ENCODE results near the gene C5orf24.
"Not testable (repeated sequence)": the region's sequence is repeated elsewhere in the genome, so short reads cannot be mapped to it uniquely, and the experiment has no call there.

Gene C5orf24

DNA sequence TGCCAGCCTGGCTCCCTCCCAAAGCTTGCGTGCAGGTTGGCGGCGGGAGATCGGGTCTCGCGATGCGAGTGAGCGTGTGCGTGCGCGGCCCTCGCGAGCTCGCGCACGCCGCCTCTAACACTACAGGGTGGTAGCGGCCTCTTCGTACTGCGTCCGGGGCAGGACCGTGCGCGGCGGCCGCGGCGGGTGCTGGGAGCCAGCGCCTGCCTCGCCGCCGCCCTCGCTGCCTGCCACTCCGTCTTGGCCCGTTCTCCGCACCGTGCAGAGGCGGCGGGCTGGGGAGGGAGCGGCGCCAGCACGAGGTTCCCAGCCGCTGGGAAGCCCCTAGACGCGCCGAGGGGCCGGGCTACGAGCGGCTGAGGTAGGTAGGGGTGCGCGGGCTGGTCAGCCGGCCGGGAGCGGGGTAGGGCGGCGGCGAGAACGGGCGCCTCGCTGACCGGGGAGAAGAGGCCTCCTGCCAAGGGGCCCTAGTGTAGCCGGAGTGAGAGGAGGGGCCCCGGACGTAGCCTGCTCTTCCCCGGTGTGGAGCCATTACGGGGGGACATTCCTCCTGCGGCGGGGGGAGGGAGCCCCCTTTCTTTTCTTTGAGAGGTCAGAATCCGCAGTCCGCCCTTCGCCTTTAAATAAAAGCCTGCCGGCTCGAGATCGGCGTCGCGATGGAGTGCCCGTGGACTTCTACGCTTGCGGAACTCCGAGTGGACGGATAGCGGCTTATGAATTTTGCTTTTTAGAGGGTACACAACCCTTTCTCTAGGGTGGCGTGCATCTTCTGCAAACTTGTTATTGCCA lies at the start of gene C5orf24:
TSS of gene C5orf24 (plus strand) at position 117 of the 789 bp plus-strand sequence. CDS start 8,933 bp downstream, outside the sequence.
- peak; percentile 62 for DNase-seq

DNA sequence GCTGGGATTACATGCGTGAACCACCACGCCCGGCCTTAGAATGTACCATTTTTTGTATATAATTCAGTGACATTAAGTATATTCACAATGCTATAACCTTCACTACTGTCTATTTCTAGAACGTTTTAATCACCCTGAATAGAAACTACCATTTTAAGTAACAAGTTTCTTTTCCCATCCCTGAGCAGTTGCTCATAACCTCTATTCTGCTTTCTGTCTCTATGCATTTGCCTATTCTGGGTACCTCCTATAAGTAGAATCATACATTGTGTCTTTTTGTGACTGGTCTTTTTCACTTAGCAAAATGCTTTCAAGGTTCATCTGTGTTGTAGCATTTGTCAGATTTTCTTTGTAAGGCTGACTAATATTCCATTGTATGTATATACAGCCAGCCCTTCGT lies 47.3 kb upstream of the C5orf24 start:
- no peak for DNase-seq

DNA sequence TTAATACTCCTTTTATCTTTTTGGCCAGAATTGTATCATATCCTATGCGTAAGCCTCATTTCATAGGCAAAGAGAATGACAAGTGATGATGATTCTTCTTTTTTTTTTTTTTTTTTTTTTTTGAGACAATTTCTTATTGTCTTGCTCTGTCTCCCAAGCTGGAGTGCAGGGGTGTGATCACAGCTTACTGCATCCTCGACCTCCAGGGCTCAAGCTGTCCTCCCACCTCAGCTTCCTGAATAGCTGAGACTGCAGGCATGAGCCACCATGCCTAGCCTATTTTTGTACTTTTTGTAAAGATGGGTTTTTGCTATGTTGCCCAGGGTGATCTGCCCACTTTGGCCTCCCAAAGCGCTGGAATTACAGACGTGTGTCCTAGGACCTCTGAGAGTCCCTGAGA lies 41.9 kb upstream of the C5orf24 start:
- no peak for DNase-seq

DNA sequence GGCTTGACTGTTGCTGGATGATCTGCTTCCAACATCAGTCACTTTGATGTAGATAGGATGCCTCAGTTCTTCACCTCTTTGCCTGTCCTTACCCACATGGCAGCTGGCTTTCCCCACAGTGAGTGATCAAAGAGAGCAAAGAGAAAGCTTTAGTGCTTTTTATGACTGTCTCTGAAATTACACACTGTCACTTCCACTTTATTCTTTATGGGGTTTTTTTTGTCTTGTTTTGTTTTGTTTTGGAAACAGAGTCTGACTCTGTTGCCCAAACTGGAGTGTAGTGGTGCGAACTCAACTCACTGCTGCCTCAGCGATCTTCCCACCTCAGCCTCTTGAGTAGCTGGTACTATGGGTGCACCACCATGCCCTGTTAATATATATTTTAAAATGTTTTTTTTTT lies 32.4 kb upstream of the C5orf24 start:
- no peak for DNase-seq

DNA sequence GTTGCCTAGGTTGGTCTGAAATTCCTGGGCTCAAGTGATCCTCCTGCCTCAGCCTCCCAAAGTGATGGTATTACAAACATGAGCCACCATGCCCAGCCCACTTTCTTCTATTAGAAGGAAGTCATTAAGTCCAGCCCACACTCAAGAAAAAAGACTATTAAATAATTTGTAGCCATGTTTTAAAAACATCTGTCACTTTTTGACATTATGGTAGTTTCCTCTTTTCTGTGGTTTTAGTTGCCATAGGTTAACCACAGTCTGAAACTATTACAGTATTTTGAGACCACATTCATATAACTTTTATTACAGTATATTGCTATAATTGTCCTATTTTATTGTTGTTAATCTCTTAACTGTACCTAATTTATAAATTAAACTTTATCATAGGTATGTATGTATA lies 31.9 kb upstream of the C5orf24 start:
- no peak for DNase-seq

DNA sequence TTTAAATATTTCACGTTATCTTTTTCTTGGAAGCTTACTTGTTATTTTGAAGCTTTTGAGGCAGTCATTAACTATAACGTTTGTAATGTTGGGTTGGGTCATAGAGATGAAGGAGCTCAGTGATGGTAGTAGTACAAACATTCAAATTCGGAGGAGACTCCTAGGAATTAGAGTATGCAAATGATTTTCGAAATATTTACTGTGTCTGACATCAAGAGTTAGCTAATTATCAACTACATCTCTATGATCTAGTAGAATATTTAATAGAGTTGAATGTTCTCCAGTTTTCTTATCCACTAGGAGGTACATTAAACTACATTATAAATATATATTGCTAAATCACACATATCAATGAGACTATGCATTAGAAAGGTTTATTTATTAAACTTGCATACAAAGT lies 28.8 kb upstream of the C5orf24 start:
- no peak for DNase-seq

DNA sequence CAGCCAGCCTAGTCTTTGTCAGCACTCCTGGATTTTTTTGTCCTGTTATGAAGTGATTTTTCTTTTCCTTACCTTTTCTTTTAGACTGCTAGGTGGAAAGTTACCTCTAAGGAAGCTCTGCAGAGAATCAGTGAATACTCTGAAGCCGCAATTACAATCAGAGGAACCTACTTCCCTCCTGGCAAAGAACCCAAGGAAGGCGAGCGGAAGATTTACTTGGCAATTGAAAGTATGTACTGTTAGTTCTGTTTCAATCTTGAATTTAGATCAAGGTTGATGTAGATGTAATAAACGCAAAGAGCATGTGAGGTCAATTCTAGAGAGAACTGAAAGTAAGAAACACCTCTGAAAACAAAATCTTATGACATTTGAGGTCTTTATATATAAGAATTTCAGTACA lies 27.0 kb upstream of the C5orf24 start:
- DNase-seq = no peak

DNA sequence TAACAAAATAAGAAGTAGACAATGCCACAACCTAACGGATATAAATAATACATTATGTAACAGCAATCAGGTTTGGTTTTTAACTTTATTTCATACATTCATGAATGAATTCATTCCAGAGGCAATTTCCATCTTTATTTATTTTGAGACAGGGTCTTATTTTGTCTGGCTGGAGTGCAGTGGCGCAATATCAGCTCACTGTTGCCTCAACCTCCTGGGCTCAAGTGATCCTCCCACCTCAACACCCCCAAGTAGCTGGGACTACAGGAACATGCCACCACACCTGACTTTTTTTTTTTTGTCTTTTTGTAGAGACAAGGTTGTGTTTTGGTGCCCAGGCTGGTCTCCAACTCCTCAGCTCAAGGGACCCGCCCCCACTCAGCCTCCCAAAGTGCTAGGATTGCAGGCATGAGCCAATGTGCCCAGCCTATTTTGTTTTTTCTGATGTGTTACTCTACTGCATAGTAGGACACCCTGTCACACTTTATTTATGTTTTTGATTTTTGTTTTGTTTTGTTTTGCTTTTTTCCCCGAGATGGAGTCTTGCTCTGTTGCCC lies 26.3 kb upstream of the C5orf24 start:
- DNase-seq = no peak

DNA sequence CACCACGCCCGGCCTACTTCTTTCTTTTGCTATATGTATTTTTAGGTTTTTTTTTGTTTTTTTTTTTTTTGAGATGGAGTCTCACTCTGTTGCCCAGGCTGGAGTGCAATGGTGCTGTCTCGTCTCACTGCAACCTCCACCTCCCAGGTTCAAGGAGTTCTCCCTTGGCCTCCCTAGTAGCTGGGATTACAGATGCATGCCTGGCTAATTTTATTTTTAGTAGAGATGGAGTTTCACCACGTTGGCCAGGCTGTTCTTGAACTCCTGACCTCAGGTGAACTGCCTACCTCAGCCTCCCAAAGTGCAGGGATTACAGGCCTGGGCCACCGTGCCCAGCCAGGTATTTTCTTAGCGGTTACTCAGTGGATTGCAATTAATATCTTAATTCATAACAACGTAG lies 23.9 kb upstream of the C5orf24 start:
- no peak for DNase-seq

DNA sequence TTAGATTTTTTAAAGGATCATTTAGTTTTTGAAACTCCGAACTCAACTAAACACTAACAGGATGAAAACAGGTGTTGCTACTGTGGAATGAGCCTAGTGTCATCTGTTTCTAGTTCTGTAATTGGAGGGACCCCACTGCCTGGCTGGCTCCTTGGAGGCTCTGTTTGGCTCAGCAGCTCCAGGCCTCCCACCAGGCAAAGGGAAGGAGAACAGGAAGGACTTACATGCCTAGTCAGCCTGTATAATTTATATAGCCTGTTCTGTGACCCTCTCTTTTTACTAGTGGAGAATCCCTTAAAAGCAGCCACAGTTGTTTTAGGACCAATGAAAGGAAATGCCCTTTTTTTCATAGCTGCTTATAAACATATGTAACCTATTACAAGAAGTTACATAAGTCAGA lies 21.1 kb upstream of the C5orf24 start:
- no peak for DNase-seq

DNA sequence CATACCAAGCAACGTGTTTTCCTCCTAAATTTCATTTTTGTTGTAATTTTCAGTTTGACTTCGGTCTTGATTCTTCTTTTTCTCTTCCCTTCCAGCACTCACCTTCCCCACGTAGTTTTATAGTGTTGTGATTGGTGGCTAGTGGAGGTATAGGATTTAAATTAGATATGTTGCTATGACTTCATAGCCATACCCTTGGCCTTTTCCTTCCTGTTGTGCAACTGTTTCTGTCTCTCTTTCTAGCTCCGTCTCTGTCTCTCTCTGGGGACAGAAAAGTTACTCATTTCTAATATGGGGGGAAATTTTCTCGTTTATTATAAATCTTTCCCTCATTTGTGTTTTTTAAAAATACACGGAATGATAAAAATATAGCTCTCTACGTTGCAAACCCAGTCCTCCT lies 20.6 kb upstream of the C5orf24 start:
- DNase-seq = no peak

DNA sequence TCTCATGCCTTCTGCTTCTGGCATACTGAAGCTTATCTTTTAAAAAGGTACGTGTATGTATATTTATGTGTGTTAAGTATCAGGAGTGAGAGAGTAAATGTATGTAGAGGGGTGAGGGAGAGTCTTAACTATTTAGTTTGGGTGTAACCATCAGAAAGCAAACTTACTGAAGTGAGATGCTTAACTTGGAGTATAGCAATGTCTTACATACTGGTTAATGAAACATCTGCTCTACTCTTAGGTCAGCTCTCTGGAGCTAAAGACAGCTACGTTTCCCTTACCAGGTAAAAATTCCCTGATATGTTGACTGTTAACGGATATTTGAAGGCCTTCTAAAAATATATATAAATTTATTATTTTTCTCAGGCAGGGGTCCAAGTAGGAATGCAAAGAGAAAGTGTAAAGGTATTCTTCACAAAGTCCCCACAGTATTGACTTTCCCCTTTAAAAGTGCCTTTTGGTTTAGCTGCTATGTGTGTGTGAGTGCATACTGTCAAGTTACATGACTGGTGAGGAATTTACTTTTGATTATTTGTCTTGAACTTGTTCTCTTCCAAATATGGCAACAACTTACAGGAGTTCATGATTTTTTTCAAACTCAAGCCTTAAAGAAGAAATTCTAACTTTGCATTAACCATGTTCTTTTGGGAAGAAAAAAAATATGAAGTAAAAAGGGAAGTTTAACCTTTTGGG lies 12.3 kb upstream of the C5orf24 start:
- no peak for DNase-seq

DNA sequence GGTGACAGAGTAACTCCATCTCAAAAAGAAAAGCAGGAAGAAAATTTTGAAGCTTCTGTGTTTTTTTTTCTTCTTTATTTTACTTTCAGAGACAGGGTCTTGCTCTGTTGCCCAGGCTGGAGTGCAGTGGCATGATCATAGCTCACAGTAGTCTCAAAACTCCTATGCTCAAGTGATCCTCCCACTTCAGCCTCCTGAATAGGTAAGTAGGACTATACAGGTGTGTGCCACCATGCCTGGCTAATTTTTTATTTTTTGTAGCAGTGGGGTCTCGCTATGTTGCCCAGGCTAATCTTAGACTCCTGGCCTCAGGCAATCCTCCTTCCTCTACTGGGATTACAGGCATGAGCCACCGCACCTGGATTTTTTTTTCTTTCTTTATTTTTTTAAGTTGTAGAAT lies 10.1 kb upstream of the C5orf24 start:
- DNase-seq = no peak

DNA sequence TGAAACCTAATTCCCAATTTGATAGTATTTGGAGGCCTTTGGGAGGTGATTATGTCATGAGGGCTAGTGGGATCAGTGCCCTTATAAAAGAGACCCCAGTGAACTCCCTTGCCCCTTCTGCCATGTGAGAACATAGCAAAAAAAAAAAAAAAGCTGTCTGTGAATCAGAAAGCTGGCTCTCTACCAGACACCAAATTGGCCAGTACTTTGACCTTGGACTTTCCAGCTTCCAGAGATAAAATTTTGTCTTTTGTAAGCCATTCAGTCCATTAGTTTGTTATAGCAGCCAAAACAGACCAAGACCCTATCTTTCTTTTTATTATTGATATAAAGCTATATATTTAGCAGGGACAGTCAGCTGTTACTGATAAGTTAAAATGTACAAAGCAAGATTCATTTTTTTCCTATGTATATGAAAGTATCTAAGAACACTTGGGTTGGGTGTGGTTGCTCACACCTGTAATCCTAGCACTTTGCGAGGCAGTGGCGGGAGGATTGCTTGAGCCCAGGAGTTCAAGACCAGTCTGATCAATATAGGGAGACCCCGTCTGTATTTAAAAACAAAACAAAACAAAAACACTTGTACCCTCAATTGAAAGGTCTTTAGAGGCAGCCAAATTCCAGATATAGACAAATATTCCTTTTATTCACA lies 8.1 kb upstream of the C5orf24 start:
- no peak for DNase-seq

DNA sequence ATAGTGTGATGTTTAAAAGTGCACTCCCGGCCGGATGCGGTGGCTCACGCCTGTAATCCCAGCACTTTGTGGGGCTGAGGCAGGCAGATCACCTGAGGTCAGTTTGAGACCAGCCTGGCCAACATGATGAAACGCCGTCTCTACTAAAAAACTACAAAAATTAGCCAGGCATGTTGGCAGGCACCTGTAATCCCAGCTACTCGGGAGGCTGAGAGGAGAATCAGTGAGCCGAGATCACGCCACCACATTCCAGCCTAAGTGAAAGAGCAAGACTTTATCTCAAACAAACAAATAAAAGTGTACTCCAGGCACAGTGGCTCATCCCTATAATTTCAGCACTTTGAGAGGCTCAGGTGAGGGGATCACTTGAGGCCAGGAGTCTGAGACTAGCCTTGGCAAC lies 7.4 kb upstream of the C5orf24 start:
- DNase-seq = not testable (repeated sequence)

DNA sequence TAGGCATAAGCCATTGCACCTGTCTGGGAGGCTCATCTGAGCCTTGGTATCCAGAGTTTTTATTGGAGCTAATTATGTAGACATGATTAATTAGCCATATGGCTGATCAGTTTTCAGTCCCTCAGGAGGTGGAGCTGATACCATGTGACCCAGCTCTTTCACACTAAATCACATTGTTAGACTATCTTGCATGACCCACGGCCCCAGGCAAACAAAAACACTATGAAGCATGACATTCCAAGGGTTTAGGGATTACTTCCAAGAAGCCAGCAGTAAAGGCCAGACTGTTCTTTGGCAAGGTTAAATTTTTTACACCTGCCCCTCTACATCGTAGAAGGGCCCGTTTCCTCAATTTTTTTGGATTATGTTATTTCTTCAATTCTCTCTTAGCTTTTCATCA lies 5.0 kb upstream of the C5orf24 start:
- DNase-seq = no peak

DNA sequence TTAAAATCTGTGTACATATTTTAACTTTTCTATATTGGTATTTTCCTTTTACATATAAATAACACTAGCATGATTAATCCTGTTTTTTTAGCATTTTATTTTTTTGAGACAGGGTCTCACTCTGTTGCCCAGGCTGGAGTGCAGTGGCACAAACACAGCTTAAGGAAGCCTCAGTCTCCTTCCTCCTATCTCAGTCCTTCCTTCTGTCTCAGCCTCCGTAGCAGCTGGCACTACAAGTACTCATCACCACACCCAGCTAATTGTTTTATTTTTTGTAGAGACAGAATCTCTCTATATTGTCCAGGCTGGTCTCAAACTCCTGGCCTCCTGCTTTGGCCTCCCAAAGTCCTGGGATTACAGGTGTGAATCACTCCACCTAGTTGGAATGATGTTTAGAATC lies 1.5 kb upstream of the C5orf24 start:
- no peak for DNase-seq

DNA sequence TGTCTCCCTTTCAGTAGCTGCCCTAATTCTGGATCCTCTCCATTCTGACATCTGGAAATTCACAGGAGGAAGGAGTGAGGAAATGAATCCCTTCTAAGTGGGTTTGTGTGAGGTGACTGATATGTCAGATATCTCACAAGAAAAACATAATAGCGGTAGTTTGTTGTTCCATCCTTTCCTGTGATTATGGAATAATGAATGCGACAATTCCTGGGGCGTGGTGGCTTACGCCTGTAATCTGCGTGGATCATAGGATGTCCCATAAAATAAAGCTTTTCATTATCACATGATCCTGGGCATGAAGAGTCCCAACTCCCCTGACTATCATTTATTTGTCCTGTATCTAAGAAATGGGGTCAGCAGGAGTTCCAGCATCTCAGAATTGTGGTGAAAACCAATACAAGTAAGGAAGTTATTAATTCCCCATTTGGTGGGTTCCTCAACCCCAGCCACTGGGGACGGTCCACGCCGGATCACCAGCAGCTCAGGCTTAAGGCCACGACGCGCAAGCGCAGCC lies 375 bp upstream of the C5orf24 start:
- DNase-seq = no peak

DNA sequence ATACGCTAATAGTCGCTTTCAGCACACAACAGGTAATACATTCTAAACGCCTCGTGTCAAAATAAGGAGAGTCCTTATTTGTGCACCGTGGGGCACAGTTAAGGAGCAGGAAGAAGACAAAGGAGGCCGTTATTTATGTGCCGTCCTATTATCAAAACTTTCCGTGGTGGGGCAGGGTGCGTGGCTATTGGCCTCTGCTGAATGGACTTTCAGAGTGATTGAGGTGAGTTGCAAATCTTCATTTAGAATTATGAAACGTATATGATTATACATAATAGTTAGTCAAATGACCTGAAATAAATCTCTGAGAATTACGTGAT lies 833 bp downstream of the C5orf24 start:
- no peak for DNase-seq

DNA sequence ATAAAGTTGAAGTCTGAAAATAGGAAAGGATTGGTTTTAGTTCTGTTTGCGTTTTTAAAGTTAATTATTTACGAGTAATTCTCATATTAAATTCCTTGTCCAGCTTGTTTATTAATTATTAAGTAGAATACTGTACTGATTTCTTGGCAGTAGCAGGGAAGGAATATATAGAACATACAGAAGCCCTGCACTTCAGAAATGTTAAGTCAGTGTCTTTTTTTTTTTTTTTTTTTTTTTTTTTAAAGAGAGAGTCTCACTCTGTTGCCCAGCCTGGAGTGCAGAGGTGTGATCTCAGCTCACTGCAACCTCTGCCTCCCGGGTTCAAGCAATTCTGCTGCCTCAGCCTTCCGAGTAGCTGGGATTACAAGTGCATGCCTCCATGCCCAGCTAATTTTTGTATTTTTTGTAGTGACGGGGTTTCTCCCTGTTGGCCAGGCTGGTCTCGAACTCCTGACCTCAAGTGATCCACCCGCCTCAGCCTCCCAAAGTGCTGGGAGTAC lies 3.7 kb downstream of the C5orf24 start:
- DNase-seq = not testable (repeated sequence)

DNA sequence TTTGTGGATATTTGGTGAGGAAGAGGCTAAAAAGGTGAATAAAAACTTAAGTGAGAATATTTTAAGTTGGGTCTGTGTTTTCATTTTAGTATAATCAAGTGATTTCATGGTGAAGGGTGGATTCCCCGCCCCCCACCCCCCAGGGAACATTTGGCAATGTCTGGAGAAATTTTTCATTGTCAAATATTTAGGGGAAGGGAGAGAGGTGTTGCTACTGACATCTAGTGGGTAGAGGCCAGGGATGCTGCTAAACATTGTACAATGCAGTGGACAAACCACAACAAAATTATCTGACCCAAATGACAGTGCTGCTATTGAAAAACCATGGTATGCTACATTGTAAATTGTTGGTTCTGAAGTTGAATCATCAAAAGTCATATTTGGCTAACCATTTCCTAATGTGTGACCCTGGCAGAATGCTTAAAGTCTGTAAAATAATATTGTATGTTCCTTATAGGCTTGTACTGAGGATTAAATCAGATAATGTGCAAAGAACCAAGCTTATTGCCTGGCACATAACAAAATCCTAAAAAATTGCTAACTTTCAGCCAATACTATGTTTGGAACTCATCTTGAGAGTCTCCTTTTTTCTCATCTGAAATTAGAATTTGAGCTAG lies 5.6 kb downstream of the C5orf24 start:
- DNase-seq = no peak

DNA sequence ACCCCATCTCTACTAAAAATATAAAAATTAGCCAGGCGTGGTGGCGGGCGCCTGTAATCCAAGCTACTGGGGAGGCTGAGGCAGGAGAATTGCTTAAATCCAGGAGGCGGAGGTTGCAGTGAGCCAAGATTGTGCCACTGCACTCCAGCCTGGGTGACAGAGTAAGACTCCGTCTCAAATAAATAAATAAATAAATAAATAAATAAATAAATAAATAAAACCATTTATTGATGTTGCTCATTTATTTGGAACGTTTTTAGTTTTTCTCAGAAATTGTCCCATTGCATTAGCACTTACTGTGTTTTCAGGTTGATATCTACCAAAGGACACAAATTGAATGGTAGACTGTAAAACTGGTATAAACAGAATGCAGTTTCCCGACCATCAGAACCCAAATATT lies 10.7 kb downstream of the C5orf24 start:
- not testable (repeated sequence) for DNase-seq

DNA sequence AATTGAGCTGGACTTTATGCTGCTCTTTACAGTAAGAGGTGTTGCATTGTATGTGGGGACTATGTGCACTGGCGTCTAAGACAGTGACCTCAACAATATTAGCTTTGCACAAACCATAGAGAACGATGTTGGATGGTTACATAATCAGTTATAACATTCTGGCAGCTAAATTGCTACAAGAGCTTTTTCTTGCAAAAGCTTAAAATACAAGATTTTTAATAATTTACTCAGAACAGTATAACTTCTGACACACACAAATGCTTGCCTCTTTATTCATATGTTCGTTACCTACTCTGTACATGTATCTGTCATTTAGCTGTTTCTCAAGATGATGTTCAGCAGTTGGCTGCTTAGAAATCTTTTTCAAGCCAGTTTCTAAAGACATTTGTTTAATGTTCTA lies 11.6 kb downstream of the C5orf24 start:
- DNase-seq = no peak
